ENCODE results near the gene ZNF280B. TPM values are rescaled to one million over a fixed set of nuclear protein-coding genes. Genes with fewer than 3 reads are reported as not detected.

The ZNF280B gene
- total and polyA plus RNA-seq, 9 of the 15 experiments (the other 6 are each of a cell fraction or from before 2014, with no cell fraction given): 7.7 to 29.9 (median 20.0) TPM

- TF ChIP-seq ZNF609 (CRISPR knock-in tag; IDR thresholded peaks at IDR 0.05; ENCODE audit: borderline replicate concordance) (peak; percentile 83; the same call in 1 of the 2 replicates), TFAP4 (CRISPR knock-in tag; IDR thresholded peaks at IDR 0.05; ENCODE audit: borderline replicate concordance) (no peak)
These were observed 20.2 kb upstream of the ZNF280B start (continued) for GRCh38 chr22:22528780-22529179.

GRCh38 chr22:22527312-22527711, 18.8 kb upstream of the ZNF280B start:
- DNase-seq (ENCODE audit: extremely low read depth in 1 of 4, low spot score in 3 of 4) (peak in 1 of 4 experiments; percentile 83), FAIRE-seq (no peak), ATAC-seq (peak; percentile 9)
- Histone ChIP-seq H3K4me2 (ENCODE audit: insufficient read depth, low read length) (no peak overlapping the region), H3K9me1 (ENCODE audit: control insufficient read depth, insufficient read depth, low read length) (no peaks in the 10 kb centered on the region), H3K4me1 (replicated peaks in 1 of 2; ENCODE audit: control insufficient read depth in 2 of 2, insufficient read depth in 2 of 2, low read length in 2 of 2) (peaks cover 0 to 2% of the 10 kb centered on the region in 2 experiments; a peak in 1 of 5 replicates), H2AFZ (ENCODE audit: low read depth, low read length) (peak overlapping the region; percentile 5), H3K36me3 (ENCODE audit: control insufficient read depth, insufficient read depth, low read length) (no peaks in the 10 kb centered on the region), H3K9me3 (replicated peaks; ENCODE audit: control insufficient read depth, insufficient read depth, low read depth, low read length) (no peaks in the 10 kb centered on the region; the same call in 1 of the 2 replicates), H3K79me2 (ENCODE audit: control insufficient read depth, insufficient read depth, low read length) (no peaks in the 10 kb centered on the region), H3K27ac (ENCODE audit: extremely low read depth, low read depth, low read length) (no peak overlapping the region), H3K27me3 (ENCODE audit: control insufficient read depth in 2 of 2, insufficient read depth in 2 of 2, low read length in 2 of 2) (no peaks in the 10 kb centered on the region), H4K20me1 (replicated peaks; ENCODE audit: control insufficient read depth, insufficient read depth, low read length) (no peaks in the 10 kb centered on the region), H3K4me3 (no peak overlapping the region), H3K9ac (ENCODE audit: insufficient read depth in 1 of 2, low read depth in 2 of 2, low read length in 2 of 2) (no peak overlapping the region)
- 28% methylated on average over 5 of the region's 5 CpGs for WGBS (ENCODE audit: insufficient coverage, low coverage, missing lambda C conversion rate)
- in situ Hi-C loops (cut with MboI) (loop anchor here (25.0 kb wide), 1 partner anchor 1115 kb away; the partner anchor contains the start of gene HIC2), intact Hi-C loops (cut with micrococcal nuclease) (no loop called here)
- CTCF ChIA-PET (ENCODE audit: low intra/inter-chr PET ratio): interaction anchor here (0.6 kb wide), 2 partner anchors 19 to 149 kb away, joined by 5 to 8 read pairs; partner anchors contain the start of gene ZNF280B
- POLR2A ChIA-PET: interaction anchor here (0.6 to 2.4 kb wide), 9 partner anchors 11 to 412 kb away, joined by 3 to 17 read pairs (median 3); partner anchors contain the start of gene ZNF280B
- no TSS peak for BruUV-seq (replicated peaks)
- no peak for TF ChIP-seq KLF1 (tag; IDR thresholded peaks at IDR 0.05)
- TF ChIP-seq ZNF717 (CRISPR knock-in tag; IDR thresholded peaks at IDR 0.05): no peak
- TF ChIP-seq ZNF354B (CRISPR knock-in tag; IDR thresholded peaks at IDR 0.05): no peak
- TF ChIP-seq RBM34 (IDR thresholded peaks at IDR 0.05; ENCODE audit: borderline replicate concordance, insufficient read depth, low read length): no peak
- TF ChIP-seq MCM3 (IDR thresholded peaks at IDR 0.05): no peak
- no peak for TF ChIP-seq HDAC1 (IDR thresholded peaks at IDR 0.05)
- no peak for TF ChIP-seq GTF2E2 (tag; IDR thresholded peaks at IDR 0.05)
- TF ChIP-seq HIVEP1 (CRISPR knock-in tag; IDR thresholded peaks at IDR 0.05): no peak
- no peak for TF ChIP-seq ZNF384 (IDR thresholded peaks at IDR 0.05; ENCODE audit: low read depth, low read length)
- TF ChIP-seq LCOR (CRISPR knock-in tag; IDR thresholded peaks at IDR 0.05): peak; percentile 48; the same call in 1 of the 2 replicates

Data from K562 (cell line).